Uterus (tissue), 4 donors: Measurements from ENCODE around the gene CD2AP. TPM values are rescaled to one million over a fixed set of nuclear protein-coding genes. Genes with fewer than 3 reads are reported as not detected.
"Not testable (repeated sequence)": the region's sequence is repeated elsewhere in the genome, so short reads cannot be mapped to it uniquely, and the experiment has no call there.

Experiments used
- DNase-seq, 2 donors: peaks; one replicate each; pipeline ENCODE4 v3.0.0-alpha.2; 2019 to 2020
- H3K27ac ChIP-seq, 2 donors: fragments of 200-600 bp; sonication (generic); 1 replicate in 1 of 2; 2 replicates in 1 of 2; pipeline ENCODE4 v1.5.1; 2016 to 2018
- H3K27me3 ChIP-seq, 2 donors: fragments of 200-600 bp; sonication (generic); one replicate each; pipeline ENCODE4 v1.5.1; 2018 to 2019; ENCODE audit warnings: control low read depth in 1 of 2
- H3K36me3 ChIP-seq, 2 donors: fragments of 200-600 bp; sonication (generic); one replicate each; pipeline ENCODE4 v1.5.1; 2019; ENCODE audit warnings: control low read depth in 1 of 2
- H3K4me1 ChIP-seq, 2 donors: fragments of 200-600 bp; sonication (generic); one replicate each; pipeline ENCODE4 v1.5.1; 2018 to 2019; ENCODE audit warnings: control low read depth in 1 of 2
- H3K4me3 ChIP-seq, 2 donors: fragments of 200-600 bp; sonication (generic); 1 replicate in 1 of 2; 2 replicates in 1 of 2; pipeline ENCODE4 v1.5.1; 2018 to 2019; ENCODE audit warnings: mild to moderate bottlenecking in 1 of 2
- H3K9me3 ChIP-seq, 2 donors: fragments of 200-600 bp; sonication (generic); one replicate each; pipeline ENCODE4 v1.5.1; 2019; ENCODE audit warnings: control low read depth in 1 of 2
- POLR2A ChIP-seq, 2 donors: fragments of 450-650 bp; IDR thresholded peaks; one replicate each; pipeline ENCODE4 v1.6.1; 2016; ENCODE audit warnings: antibody characterized with exemption in 2 of 2, mild to moderate bottlenecking in 1 of 2, moderate library complexity in 1 of 2
- intact Hi-C: fragments of 100-400 bp; cut with DNase I; formaldehyde crosslinking; loops from one replicate; pipeline ENCODE4 v1.15.1; 2023; ENCODE audit warnings: low total_unique reads
- total RNA-seq, 4 donors: library from RNA; depleted of rRNA in 3 of 4; stranded (reverse); fragments of >200 nt in 3 of 4; gene quantifications; one replicate each; pipeline versions ENCODE4 v1.1.0 to v1.2.4, GENCODE V29; 2014 to 2023
- TF ChIP-seq, protein P1 (sequence below), 4 experiments: fragments of 200-600 bp in 2 of 4; fragments of 450-650 bp in 2 of 4; sonication (generic) in 2 of 4; IDR thresholded peaks; one replicate each; pipeline ENCODE4 v1.5.1; 2016 to 2019; ENCODE audit warnings: antibody characterized with exemption in 4 of 4, mild to moderate bottlenecking in 2 of 4, moderate library complexity in 1 of 4
- donor health status: DM: yes; HTN: yes; CAD: no.

The CD2AP gene
- total RNA-seq, 4 donors from 2014 or later, result 11.0 to 63.9 (median 24.3) TPM

- Histone ChIP-seq H3K36me3 (no peaks in the 10 kb centered on the region), H3K27me3 (no peaks in the 10 kb centered on the region), H3K4me1 (no peaks in the 10 kb centered on the region), H3K4me3 (no peak overlapping the region), H3K27ac (no peak overlapping the region), H3K9me3 (no peaks in the 10 kb centered on the region)
- intact Hi-C loops, result no loop called here
- no peak for TF ChIP-seq POLR2A (IDR thresholded peaks at IDR 0.05)
- TF ChIP-seq, protein P1, sequence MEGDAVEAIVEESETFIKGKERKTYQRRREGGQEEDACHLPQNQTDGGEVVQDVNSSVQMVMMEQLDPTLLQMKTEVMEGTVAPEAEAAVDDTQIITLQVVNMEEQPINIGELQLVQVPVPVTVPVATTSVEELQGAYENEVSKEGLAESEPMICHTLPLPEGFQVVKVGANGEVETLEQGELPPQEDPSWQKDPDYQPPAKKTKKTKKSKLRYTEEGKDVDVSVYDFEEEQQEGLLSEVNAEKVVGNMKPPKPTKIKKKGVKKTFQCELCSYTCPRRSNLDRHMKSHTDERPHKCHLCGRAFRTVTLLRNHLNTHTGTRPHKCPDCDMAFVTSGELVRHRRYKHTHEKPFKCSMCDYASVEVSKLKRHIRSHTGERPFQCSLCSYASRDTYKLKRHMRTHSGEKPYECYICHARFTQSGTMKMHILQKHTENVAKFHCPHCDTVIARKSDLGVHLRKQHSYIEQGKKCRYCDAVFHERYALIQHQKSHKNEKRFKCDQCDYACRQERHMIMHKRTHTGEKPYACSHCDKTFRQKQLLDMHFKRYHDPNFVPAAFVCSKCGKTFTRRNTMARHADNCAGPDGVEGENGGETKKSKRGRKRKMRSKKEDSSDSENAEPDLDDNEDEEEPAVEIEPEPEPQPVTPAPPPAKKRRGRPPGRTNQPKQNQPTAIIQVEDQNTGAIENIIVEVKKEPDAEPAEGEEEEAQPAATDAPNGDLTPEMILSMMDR (IDR thresholded peaks at IDR 0.05), result no peak
- no peak for DNase-seq
Measured at GRCh38 chr6:47563162-47563561, 85.6 kb downstream of the CD2AP start.

GRCh38 chr6:47566602-47567001 lies 89.0 kb downstream of the CD2AP start:
- H3K9me3 ChIP-seq, intact Hi-C loops, H3K27ac ChIP-seq, H3K4me3 ChIP-seq, H3K36me3 ChIP-seq, H3K4me1 ChIP-seq, H3K27me3 ChIP-seq, DNase-seq: not testable (repeated sequence)

GRCh38 chr6:47567586-47567985 lies 90.0 kb downstream of the CD2AP start:
- Histone ChIP-seq H3K36me3 (no peaks in the 10 kb centered on the region), H3K27me3 (no peaks in the 10 kb centered on the region), H3K9me3 (no peaks in the 10 kb centered on the region), H3K4me1 (peaks cover 0 to 4% of the 10 kb centered on the region in 2 donors), H3K4me3 (no peak overlapping the region), H3K27ac (no peak overlapping the region)
- no peak for DNase-seq
- intact Hi-C loops, result no loop called here
- TF ChIP-seq POLR2A (IDR thresholded peaks at IDR 0.05), result no peak
- TF ChIP-seq, protein P1 (IDR thresholded peaks at IDR 0.05), result no peak

GRCh38 chr6:47571488-47571887 lies 93.9 kb downstream of the CD2AP start:
- Histone ChIP-seq H3K27me3 (no peaks in the 10 kb centered on the region), H3K9me3 (no peaks in the 10 kb centered on the region), H3K27ac (no peak overlapping the region), H3K4me1 (peaks cover 0 to 4% of the 10 kb centered on the region in 2 donors), H3K4me3 (no peak overlapping the region), H3K36me3 (no peaks in the 10 kb centered on the region)
- intact Hi-C loops, result no loop called here
- no peak for TF ChIP-seq POLR2A (IDR thresholded peaks at IDR 0.05)
- TF ChIP-seq, protein P1 (IDR thresholded peaks at IDR 0.05), result no peak
- no peak for DNase-seq

GRCh38 chr6:47573109-47573508 lies 95.5 kb downstream of the CD2AP start:
- no peak for TF ChIP-seq POLR2A (IDR thresholded peaks at IDR 0.05)
- TF ChIP-seq, protein P1 (IDR thresholded peaks at IDR 0.05), result no peak
- no peak overlapping the region for H3K4me3 ChIP-seq
- intact Hi-C loops, result no loop called here
- no peaks in the 10 kb centered on the region for H3K9me3 ChIP-seq
- no peak overlapping the region for H3K27ac ChIP-seq
- no peaks in the 10 kb centered on the region for H3K27me3 ChIP-seq
- no peaks in the 10 kb centered on the region for H3K36me3 ChIP-seq
- no peak for DNase-seq
- peaks cover 0 to 4% of the 10 kb centered on the region in 2 donors for H3K4me1 ChIP-seq

- Histone ChIP-seq H3K4me3 (no peak overlapping the region), H3K4me1 (peaks cover 0 to 4% of the 10 kb centered on the region in 2 donors), H3K27me3 (no peaks in the 10 kb centered on the region), H3K27ac (no peak overlapping the region), H3K36me3 (no peaks in the 10 kb centered on the region), H3K9me3 (no peaks in the 10 kb centered on the region)
- DNase-seq, result no peak
- intact Hi-C loops, result no loop called here
- TF ChIP-seq POLR2A (IDR thresholded peaks at IDR 0.05), result no peak
- TF ChIP-seq, protein P1 (IDR thresholded peaks at IDR 0.05), result no peak
Measured at GRCh38 chr6:47574789-47575188, 97.2 kb downstream of the CD2AP start.
